HepG2 (cell line): ENCODE measurements around the gene CAPN7. TPM values are rescaled to one million over a fixed set of nuclear protein-coding genes. Genes with fewer than 3 reads are reported as not detected.

Source experiments
- ATAC-seq: fragments of 200-7000 bp; cut with Tn5 transposase; 3 replicates; pipeline ENCODE4 v1.9.1; 2020; ENCODE audit warnings: mild to moderate bottlenecking, moderate library complexity
- BruUV-seq: library from RNA; stranded (reverse); fragments of 400-500 nt; replicated peaks from 2 replicates; lab custom pipeline; 2021; lab: Mats Ljungman, UMichigan
- CTCF ChIA-PET: fragments of 300-600 bp; formaldehyde crosslinking; extraction: SDS; loops from one replicate; lab custom pipeline; 2021; ENCODE audit warnings: low total read pairs, inconsistent platforms, low intra/inter-chr PET ratio; lab: Yijun Ruan, JAX
- POLR2A ChIA-PET: fragments of 350-600 bp; sonication (Branson Sonifier 250); formaldehyde crosslinking; loops from one replicate; lab custom pipeline; 2020; ENCODE audit warnings: antibody characterized with exemption, inconsistent platforms; lab: Yijun Ruan, JAX
- DNase-seq: peaks from one replicate; pipeline ENCODE4 v3.0.0-alpha.2; 2015; ENCODE audit warnings: low spot score
- FAIRE-seq: peaks from 3 replicates; lab custom pipeline; 2011; peaks lifted over from hg19 to GRCh38; lab: Jason Lieb, UNC
- H2AFZ ChIP-seq: one replicate; pipeline ENCODE4 v1.6.1; 2011; ENCODE audit warnings: low read length, inconsistent platforms
- H3K27ac ChIP-seq: fragments of 300-600 bp; 3 replicates; pipeline ENCODE4 v1.8.0; 2011; ENCODE audit warnings: mixed run types, mild to moderate bottlenecking, mixed read lengths, low read length, inconsistent platforms; ENCODE audit not compliant: insufficient read depth; ENCODE audit errors: extremely low read length
- H3K27me3 ChIP-seq, 2 experiments: fragments of 200-600 bp in 1 of 2; 2 replicates in 1 of 2; 3 replicates in 1 of 2; pipeline versions ENCODE4 v1.6.0 to v1.8.0; 2011; ENCODE audit warnings: low read length in 2 of 2, mild to moderate bottlenecking in 2 of 2, moderate library complexity in 2 of 2, inconsistent platforms in 1 of 2; ENCODE audit not compliant: insufficient read depth in 2 of 2, control insufficient read depth in 1 of 2
- H3K36me3 ChIP-seq, 2 experiments: fragments of 200-600 bp in 1 of 2; replicated peaks in 1 of 2; 2 replicates in 1 of 2; 3 replicates in 1 of 2; pipeline versions ENCODE4 v1.5.1 to v1.8.0; 2011; ENCODE audit warnings: low read length in 2 of 2, inconsistent platforms in 1 of 2; ENCODE audit not compliant: insufficient read depth in 2 of 2, control insufficient read depth in 1 of 2
- H3K4me1 ChIP-seq: 2 replicates; pipeline ENCODE4 v1.5.1; 2012; ENCODE audit warnings: low read length, inconsistent platforms; ENCODE audit not compliant: insufficient read depth
- H3K4me2 ChIP-seq: 2 replicates; pipeline ENCODE4 v1.6.0; 2011; ENCODE audit warnings: low read depth, low read length, inconsistent platforms
- H3K4me3 ChIP-seq, 3 experiments: fragments of 200-600 bp in 1 of 3; sonication (generic), shearing (Covaris generic) in 1 of 3; replicated peaks in 1 of 3; 2 replicates each; pipeline ENCODE4 v1.5.1; 2011 to 2016; ENCODE audit warnings: low read length in 3 of 3, inconsistent platforms in 2 of 3, low read depth in 2 of 3, mild to moderate bottlenecking in 2 of 3, control low read depth in 1 of 3, mixed read lengths in 1 of 3; ENCODE audit not compliant: insufficient read depth in 1 of 3
- H3K79me2 ChIP-seq: one replicate; pipeline ENCODE4 v1.6.1; 2011; ENCODE audit warnings: low read length, inconsistent platforms; ENCODE audit not compliant: insufficient read depth
- H3K9ac ChIP-seq: 2 replicates; pipeline ENCODE4 v1.6.0; 2011; ENCODE audit warnings: mild to moderate bottlenecking, low read depth, low read length, inconsistent platforms; ENCODE audit not compliant: insufficient read depth
- H3K9me3 ChIP-seq: 2 replicates; pipeline ENCODE4 v1.5.1; 2012; ENCODE audit warnings: mild to moderate bottlenecking, low read length
- H4K20me1 ChIP-seq: 2 replicates; pipeline ENCODE4 v1.6.0; 2011; ENCODE audit warnings: inconsistent platforms, mild to moderate bottlenecking, low read length, moderate library complexity; ENCODE audit not compliant: insufficient read depth
- AGO1 ChIP-seq: fragments of 200-400 bp; formaldehyde crosslinking; IDR thresholded peaks from 2 replicates; pipeline ENCODE4 v1.6.1; 2017; ENCODE audit warnings: mild to moderate bottlenecking, low read depth, low read length, moderate library complexity; ENCODE audit not compliant: poor library complexity, severe bottlenecking
- CENPX ChIP-seq: sonication (generic); formaldehyde crosslinking; IDR thresholded peaks from 2 replicates; pipeline ENCODE4 v1.9.0; 2021; ENCODE audit warnings: mild to moderate bottlenecking, missing genetic modification reagents, moderate library complexity
- MED8 ChIP-seq: sonication (generic); formaldehyde crosslinking; IDR thresholded peaks from 2 replicates; pipeline ENCODE4 v1.8.1; 2023; ENCODE audit warnings: mild to moderate bottlenecking, missing genetic modification reagents; ENCODE audit not compliant: insufficient replicate concordance
- MLX ChIP-seq: IDR thresholded peaks from 2 replicates; pipeline ENCODE4 v1.6.1; 2016
- ZNF33B ChIP-seq: sonication (generic); formaldehyde crosslinking; IDR thresholded peaks from 2 replicates; pipeline ENCODE4 v1.5.1; 2020; ENCODE audit warnings: mild to moderate bottlenecking, missing genetic modification reagents
- WGBS: methylation state at CpG from one replicate; pipeline ENCODE4 v1.1.6; 2017; ENCODE audit warnings: low lambda C conversion rate; 5-methylcytosine and 5-hydroxymethylcytosine counted together
- in situ Hi-C: cut with HindIII; loops from 2 replicates; pipeline ENCODE4 v1.10.0; 2017; ENCODE audit warnings: low pct_unique_long_range_greater_than_20kb; ENCODE audit not compliant: extremely low pct_ligation_motif_present
- intact Hi-C: fragments of 100-400 bp; cut with micrococcal nuclease; formaldehyde crosslinking; loops from one replicate; pipeline ENCODE4 v1.10.0; 2022; ENCODE audit not compliant: unreplicated experiment
- polyA plus RNA-seq, 8 experiments: library from polyadenylated mRNA; depleted of rRNA in 3 of 8; stranded (reverse) in 7 of 8; unstranded in 1 of 8; fragments of >200 nt; fragmentation: Illumina TruSeq in 4 of 8; extraction: Trizol in 4 of 8; gene quantifications; 2 replicates each; pipeline versions ENCODE4 v1.2.1 to v1.2.3, GENCODE V29; 2011 to 2016; ENCODE audit warnings: low read depth in 4 of 8, missing spikeins in 1 of 8, mixed read lengths in 1 of 8; ENCODE audit not compliant: insufficient read depth in 1 of 8
- total RNA-seq, 5 experiments: library from RNA; depleted of rRNA; stranded (reverse); fragments of >200 nt; fragmentation: Illumina TruSeq; extraction: Trizol; gene quantifications; 2 replicates each; pipeline ENCODE4 v1.2.3, GENCODE V29; 2016; ENCODE audit warnings: low read depth in 1 of 5
- TF ChIP-seq, protein P1 (sequence below): sonication (generic); formaldehyde crosslinking; IDR thresholded peaks from 2 replicates; pipeline ENCODE4 v1.4.0; 2020; ENCODE audit warnings: missing genetic modification reagents, borderline replicate concordance
- TF ChIP-seq, protein P2 (sequence below): sonication (generic); formaldehyde crosslinking; IDR thresholded peaks from 2 replicates; pipeline ENCODE4 v1.4.0; 2020; ENCODE audit warnings: mild to moderate bottlenecking, missing genetic modification reagents

The CAPN7 gene
- total and polyA plus RNA-seq, 2 of the 13 experiments (the other 11 are each of a cell fraction or from before 2014, with no cell fraction given) = 16.7 to 36.8 TPM

DNA sequence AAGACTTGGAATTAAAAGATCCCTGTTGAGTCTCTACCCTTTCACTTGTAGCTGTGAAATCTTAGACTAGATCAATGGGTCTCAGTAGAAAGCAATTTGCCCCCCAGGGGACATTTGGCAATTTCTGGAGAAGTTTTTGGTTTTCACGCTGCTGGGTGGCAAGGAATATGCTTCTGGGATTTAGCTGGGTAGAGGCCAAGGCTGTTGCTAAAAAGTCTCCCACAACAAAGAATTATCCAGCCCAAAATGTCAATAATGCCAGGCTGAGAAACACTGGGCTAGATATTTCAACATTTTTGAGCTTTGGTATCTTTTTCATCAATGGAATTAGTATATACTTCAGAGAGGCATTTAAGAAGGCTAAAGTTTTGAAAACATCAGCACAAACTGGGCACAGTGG lies 8.7 kb downstream of the CAPN7 start:
- peaks cover 10 to 71% of the 10 kb centered on the region in 2 experiments for H3K36me3 ChIP-seq
- CTCF ChIA-PET = no interaction called here
- 100% methylated on average over 1 of the region's 1 CpG for WGBS
- TF ChIP-seq CENPX (CRISPR knock-in tag) = no peak
- no peak for TF ChIP-seq AGO1
- TF ChIP-seq, protein P1, sequence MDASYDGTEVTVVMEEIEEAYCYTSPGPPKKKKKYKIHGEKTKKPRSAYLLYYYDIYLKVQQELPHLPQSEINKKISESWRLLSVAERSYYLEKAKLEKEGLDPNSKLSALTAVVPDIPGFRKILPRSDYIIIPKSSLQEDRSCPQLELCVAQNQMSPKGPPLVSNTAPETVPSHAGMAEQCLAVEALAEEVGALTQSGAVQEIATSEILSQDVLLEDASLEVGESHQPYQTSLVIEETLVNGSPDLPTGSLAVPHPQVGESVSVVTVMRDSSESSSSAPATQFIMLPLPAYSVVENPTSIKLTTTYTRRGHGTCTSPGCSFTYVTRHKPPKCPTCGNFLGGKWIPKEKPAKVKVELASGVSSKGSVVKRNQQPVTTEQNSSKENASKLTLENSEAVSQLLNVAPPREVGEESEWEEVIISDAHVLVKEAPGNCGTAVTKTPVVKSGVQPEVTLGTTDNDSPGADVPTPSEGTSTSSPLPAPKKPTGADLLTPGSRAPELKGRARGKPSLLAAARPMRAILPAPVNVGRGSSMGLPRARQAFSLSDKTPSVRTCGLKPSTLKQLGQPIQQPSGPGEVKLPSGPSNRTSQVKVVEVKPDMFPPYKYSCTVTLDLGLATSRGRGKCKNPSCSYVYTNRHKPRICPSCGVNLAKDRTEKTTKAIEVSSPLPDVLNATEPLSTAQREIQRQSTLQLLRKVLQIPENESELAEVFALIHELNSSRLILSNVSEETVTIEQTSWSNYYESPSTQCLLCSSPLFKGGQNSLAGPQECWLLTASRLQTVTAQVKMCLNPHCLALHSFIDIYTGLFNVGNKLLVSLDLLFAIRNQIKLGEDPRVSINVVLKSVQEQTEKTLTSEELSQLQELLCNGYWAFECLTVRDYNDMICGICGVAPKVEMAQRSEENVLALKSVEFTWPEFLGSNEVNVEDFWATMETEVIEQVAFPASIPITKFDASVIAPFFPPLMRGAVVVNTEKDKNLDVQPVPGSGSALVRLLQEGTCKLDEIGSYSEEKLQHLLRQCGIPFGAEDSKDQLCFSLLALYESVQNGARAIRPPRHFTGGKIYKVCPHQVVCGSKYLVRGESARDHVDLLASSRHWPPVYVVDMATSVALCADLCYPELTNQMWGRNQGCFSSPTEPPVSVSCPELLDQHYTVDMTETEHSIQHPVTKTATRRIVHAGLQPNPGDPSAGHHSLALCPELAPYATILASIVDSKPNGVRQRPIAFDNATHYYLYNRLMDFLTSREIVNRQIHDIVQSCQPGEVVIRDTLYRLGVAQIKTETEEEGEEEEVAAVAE (CRISPR knock-in tag) = no peak
- TF ChIP-seq MLX (CRISPR knock-in tag) = no peak
- TF ChIP-seq, protein P2, sequence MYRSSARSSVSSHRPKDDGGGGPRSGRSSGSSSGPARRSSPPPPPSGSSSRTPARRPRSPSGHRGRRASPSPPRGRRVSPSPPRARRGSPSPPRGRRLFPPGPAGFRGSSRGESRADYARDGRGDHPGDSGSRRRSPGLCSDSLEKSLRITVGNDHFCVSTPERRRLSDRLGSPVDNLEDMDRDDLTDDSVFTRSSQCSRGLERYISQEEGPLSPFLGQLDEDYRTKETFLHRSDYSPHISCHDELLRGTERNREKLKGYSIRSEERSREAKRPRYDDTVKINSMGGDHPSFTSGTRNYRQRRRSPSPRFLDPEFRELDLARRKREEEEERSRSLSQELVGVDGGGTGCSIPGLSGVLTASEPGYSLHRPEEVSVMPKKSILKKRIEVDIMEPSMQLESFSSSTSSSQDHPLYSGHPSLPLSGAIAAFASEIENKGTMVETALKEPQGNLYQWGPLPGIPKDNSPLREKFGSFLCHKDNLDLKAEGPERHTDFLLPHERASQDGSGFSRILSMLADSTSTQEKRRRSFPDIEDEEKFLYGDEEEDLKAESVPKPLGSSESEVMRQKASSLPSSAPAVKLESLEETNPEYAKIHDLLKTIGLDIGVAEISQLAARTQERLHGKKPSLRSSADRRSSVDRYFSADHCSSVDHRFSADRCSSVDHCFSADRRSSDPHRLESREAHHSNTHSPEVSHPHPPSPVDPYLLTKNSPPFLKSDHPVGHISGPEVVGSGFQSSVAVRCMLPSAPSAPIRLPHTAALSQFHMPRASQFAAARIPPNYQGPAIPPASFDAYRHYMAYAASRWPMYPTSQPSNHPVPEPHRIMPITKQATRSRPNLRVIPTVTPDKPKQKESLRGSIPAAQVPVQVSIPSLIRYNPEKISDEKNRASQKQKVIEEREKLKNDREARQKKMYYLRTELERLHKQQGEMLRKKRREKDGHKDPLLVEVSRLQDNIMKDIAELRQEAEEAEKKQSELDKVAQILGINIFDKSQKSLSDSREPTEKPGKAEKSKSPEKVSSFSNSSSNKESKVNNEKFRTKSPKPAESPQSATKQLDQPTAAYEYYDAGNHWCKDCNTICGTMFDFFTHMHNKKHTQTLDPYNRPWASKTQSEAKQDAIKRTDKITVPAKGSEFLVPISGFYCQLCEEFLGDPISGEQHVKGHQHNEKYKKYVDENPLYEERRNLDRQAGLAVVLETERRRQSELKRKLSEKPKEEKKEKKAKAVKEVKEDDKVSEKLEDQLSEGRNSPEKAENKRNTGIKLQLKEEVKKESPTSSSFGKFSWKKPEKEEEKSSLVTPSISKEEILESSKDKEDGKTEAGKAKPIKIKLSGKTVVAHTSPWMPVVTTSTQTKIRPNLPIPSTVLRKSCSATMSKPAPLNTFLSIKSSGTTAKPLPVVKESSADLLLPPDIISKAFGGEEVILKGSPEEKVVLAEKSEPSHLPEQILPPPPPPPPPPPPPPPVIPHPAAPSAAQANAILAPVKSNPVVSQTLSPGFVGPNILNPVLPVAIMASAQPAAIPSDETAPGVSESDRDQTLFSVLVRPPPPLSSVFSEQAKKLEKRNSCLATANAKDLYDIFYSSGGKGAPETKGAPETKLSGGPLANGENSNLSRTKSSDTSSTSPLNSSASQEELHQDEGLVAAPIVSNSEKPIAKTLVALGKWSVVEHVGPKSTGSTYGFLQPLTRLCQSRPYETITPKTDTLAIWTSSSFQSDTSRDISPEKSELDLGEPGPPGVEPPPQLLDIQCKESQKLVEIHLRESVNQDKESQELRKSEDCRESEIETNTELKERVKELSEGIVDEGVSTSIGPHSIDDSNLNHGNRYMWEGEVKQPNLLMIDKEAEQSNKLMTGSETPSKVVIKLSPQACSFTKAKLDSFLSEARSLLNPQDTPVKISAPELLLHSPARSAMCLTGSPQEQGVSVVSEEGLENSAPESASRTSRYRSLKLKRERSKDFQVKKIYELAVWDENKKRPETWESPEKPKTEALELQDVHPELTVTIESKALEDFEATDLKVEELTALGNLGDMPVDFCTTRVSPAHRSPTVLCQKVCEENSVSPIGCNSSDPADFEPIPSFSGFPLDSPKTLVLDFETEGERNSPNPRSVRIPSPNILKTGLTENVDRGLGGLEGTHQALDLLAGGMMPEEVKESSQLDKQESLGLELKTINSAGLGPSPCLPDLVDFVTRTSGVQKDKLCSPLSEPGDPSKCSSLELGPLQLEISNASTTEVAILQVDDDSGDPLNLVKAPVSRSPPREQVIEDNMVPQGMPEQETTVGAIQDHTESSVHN (CRISPR knock-in tag) = no peak
- no peak for TF ChIP-seq ZNF33B (CRISPR knock-in tag)
- no peak for TF ChIP-seq MED8

More for the DNA sequence above, 8.7 kb downstream of the CAPN7 start:
- no peak overlapping the region for H3K27ac ChIP-seq
- BruUV-seq = no TSS peak
- H3K4me1 ChIP-seq = peaks cover 11% of the 10 kb centered on the region
- DNase-seq = no peak
- in situ Hi-C loops (no loop called here), intact Hi-C loops (no loop called here)
- H3K9me3 ChIP-seq = no peaks in the 10 kb centered on the region
- H4K20me1 ChIP-seq = no peaks in the 10 kb centered on the region; the same call in 1 of the 2 replicates
- POLR2A ChIA-PET = no interaction called here
- H3K4me2 ChIP-seq = no peak overlapping the region
- no peak overlapping the region for H3K4me3 ChIP-seq
- FAIRE-seq = no peak
- H3K79me2 ChIP-seq = peaks cover 9% of the 10 kb centered on the region
- H2AFZ ChIP-seq = no peak overlapping the region
- ATAC-seq = no peak
- H3K27me3 ChIP-seq = no peaks in the 10 kb centered on the region
- no peak overlapping the region for H3K9ac ChIP-seq
